HG03342 (cell line): ENCODE measurements around the gene COQ4.
A peak's percentile ranks its signal among the peaks of the same experiment; 100 is the strongest.
"Not testable (repeated sequence)": the region's sequence is repeated elsewhere in the genome, so short reads cannot be mapped to it uniquely, and the experiment has no call there.

Experiments
- ATAC-seq: cut with Tn5 transposase; IDR thresholded peaks from one replicate; pipeline ENCODE4 v1.9.1; 2021; ENCODE audit warnings: mild to moderate bottlenecking, moderate library complexity; ENCODE audit not compliant: unreplicated experiment

The COQ4 gene

DNA sequence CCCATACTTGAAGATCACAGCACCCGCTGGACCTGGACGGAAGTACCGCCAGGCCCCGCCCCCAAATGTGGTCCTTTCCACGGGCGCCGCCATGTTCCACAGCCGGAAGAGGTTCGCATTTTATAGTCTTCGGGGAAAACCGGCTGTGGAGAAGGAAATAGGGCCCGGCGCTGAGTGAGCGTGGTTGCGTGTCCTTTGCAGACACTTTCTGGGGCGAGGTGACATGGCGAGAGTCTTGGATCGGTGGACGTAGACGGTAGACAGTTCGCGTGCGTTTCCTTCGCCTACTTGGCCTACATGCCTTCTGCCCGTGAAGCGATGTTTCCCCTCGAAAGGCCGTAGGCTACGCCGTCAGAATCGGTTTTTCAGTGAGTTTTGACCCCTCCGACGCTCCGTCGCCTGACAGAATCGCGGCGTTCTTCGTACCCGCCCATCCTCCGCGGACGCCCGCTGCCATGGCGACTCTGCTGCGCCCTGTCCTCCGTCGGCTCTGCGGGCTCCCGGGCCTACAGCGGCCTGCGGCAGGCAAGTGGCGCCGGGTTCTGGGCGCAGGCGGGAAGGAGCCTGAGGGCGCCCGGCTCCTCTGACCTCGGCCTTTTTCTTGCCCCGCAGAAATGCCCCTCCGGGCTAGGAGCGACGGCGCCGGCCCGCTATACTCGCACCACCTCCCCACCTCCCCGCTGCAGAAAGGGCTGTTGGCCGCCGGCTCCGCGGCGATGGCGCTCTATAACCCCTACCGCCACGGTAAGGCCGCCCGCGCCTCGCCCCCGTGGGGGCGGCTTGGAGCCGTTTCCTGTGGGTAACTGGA, at the start of gene COQ4, which contains the start of gene TRUB2:
TSS of gene COQ4 (plus strand) at position 436 of the 808 bp plus-strand sequence. CDS start at position 456, 20 bp downstream.
TSS of gene TRUB2 (minus strand) at position 44 of the 808 bp plus-strand sequence. CDS start at position 5, 39 bp downstream.
- ATAC-seq: peak; percentile 79

DNA sequence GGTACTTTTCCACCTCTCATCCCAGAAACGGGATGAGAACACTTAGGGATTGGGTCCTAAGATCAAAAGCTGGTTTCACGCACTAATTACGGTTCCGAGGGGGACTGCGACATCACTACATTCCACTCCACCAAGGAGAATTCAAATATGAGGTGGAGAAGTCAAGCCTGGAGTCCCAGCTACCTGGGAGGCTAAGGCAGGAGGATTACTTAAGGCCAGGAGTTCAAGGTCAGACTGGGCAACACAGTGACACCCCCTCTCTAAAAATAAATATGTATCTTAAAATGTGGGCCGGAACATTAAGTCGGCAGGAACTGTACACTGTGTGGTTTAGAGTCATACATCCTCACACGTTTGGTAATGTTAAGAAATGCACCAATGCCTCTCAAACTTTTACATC, 48.4 kb upstream of the COQ4 start:
- no peak for ATAC-seq

DNA sequence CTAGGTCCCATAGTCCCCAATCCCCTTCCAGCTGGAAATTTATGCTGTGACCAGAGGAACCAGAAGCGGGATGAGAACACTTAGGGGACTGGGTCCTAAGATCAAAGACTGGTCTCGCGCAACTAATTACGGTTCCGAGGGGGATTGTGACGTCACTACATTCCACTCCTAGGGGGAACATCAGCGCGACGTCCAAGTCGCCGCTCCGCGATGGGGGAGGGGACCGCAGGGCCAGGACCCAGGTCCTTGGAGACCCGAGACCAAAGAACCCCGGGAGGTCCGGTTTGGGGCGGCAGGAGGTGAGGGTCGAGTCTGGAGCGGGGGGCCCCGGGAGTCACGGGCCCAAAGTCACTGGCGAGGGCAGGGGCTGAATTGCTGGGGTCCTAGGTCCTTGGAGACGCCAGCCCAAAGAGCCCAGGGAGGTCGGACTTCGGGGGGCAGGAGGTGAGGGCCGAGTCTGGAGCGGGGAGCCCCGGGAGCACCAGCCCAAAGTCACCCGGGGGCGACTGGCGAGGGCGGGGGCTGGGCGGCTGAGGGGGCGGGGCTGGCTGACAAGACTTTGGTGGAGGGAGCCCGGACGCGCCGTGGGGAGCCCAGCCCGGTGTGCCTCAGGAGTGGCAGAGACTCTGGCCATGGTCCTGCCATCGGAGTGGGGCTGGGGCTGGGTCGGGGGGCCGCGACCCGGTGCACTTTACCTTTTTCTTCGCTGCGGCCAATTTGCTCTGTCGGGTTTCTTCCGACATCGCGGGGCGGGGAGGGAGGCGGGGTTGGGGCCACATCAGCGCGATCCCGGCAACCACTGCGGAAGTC, 47.2 kb upstream of the COQ4 start, which contains the start of gene GOLGA2:
TSS of gene GOLGA2 (minus strand) at position 810 of the 810 bp plus-strand sequence. CDS start at position 779, 31 bp downstream.
- peak; percentile 43 for ATAC-seq

DNA sequence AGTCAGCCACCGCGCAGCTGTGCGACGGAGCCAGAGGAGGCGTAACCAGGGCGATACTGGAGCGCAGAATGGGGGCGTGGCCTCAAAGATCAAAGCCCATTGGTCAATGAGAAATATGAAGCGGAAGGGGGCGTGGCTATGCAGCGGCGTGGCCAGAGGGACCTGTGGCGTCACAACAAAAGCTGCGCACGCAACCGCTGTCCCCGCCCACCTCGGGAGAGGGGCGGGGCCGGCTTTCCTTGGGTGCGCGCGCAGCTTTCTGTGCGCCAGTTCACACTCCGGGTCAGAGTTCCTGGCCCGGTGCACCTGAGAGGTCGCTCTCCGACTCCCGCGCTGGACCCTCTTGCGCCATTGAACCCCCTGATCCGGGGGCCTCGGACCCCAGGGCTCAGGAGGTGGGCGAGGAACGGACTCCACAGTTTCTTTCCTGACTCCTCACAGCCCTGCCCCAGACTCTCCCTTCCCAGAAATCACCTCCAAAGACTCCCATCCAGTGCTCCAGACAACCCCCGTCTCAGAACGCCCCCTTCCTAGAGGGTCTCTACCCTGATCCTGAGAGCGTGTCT, 46.5 kb upstream of the COQ4 start, which contains the start of gene SWI5:
TSS of gene SWI5 (plus strand) at position 269 of the 566 bp plus-strand sequence.
- peak; percentile 94 for ATAC-seq

GRCh38 chr9:128276574-128277270, 45.9 kb upstream of the COQ4 start:
- no peak for ATAC-seq

- not testable (repeated sequence) for ATAC-seq
These were observed 43.3 kb upstream of the COQ4 start for GRCh38 chr9:128279088-128280073.

DNA sequence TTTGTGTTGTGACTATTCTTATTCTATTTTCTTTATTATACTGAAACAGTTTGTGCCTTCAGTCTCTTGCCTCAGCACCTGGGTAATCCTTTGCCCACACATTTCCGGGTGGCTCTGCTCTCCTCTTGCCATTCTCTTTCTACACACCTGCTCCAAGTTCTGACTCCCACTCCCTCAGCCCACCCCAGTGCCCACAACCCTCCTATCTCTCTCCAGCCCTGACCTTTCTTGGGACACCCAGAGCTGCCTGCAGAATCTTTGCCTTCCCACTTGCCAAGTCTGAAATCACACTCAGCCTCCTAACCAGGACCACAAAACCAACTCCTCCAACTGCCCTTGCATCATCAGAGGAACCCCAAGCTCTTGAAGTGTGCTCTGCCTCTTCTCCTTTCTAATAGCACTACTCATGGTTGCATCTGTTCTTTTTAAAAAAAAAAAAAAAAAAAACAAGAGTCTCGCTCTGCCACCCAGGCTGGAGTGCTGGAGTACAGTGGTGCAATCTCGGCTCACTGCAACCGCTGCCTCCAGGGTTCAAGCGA, 42.5 kb upstream of the COQ4 start:
- ATAC-seq: no peak

- ATAC-seq: no peak
These were observed 40.1 kb upstream of the COQ4 start for GRCh38 chr9:128282500-128282899.

GRCh38 chr9:128285033-128285784, 37.4 kb upstream of the COQ4 start:
- no peak for ATAC-seq

- no peak for ATAC-seq
These were observed 36.2 kb upstream of the COQ4 start for GRCh38 chr9:128286440-128286839.

DNA sequence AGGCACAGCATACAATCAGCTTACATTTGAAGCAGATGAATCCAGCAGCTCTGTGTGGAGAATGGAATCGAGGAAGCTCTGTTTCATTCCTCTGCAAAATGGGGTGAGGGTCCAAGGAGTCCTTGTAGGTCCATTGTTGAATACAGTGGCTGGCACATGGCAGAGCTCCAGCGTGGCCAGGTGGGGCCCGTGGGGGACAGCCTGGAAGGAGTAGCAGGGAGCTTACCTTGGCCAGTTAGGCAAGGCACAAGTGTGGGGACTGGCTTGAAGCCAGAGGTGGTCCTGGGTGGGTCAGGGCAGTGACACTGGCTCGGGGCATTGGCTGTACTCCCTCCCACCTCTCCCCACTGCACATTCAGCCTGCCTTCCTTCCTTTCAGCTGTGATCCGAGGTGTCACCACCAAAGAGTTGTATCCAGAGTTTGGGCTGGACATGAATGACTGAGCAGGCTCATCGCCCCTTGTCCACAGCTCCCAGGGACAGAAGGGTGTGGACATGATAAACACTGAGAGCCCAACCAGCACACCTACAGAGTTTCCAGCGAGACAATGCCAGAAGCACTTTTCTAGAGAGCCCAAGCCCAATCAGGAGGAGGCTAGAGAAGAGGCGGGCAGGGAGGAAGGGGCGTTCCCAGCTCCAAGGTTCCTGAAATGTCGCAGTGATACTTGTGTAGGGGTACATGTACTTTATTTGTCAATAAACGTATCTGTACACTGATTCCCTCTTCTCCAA, 34.2 kb upstream of the COQ4 start:
- ATAC-seq: no peak

DNA sequence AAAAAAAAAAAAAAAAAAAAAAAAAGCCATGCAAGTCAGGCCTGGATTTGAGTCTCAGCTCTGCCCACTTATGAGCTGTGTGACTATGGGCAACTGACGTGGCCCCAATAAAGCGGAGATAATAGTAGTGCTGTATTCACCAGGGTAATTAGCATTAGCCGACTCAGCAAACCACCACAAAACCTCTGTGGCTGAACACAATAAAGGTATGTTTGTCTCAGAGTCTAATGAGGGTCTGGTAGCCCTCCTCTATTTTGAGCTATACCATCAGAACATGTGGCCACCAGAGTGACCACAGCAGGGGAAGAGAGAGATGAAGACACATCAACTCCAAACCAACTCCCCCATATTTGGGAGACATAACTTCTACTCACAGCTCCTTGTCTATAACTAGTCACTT, 30.6 kb upstream of the COQ4 start:
- no peak for ATAC-seq

DNA sequence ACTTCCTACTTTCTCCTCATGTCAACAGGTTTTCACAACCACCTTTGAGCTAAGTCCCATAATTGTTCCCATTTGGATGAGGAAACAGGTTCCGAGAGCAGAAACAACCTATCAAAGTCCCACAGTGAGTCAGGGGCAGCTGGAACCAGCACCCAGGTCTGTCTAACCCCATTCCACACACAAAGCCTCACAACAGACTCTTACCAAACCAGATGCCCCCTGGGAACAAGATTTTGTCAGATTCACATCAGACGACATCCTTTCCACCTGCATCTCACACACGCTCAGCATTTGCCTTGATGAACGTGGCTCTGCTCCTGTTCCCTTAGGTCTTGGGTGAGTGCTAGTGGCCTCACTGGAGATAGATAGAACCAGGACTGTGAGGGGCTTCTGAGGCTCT, 29.5 kb upstream of the COQ4 start:
- no peak for ATAC-seq

- ATAC-seq: no peak
These were observed 28.5 kb upstream of the COQ4 start for GRCh38 chr9:128294142-128294541.

DNA sequence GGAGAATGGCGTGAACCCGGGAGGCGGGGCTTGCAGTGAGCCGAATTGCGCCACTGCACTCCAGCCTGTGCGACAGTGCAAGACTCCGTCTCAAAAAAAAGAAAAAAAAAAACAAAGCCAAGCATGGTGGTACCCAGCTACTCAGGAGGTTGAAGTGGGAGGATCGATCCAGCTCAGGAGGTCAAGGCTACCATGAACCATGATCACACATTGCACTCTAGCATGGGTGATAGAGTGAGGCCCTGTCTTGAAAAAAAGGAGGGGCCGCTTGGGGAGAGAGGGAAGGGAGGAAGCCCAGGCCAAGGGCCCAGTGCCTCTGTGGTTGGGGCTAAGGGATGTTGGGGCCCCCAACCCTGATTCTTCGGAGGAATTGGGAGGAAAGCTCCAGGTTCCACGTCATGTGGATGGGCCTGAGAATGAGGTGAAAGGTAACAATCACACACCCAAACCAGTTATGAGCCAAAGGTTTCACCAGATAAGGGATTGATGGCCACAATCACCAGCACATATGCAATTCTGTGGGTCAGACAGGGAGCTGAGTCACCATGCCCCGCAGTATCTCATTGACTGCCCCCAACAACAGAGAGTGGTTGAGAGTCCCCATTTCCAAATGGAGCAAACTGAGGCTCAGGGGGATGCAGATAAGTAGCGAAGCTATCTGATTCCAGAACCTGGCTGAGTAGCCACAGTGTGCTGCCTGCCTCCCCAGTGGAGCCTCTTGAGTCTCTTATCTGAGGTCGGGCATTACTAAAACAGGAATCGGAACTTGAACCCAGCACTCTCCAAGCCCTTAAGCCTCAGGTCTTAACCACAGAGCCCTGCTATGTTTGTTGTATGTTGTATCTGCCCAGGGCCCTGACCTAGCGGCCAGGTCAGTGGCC, 26.1 kb upstream of the COQ4 start:
- no peak for ATAC-seq

DNA sequence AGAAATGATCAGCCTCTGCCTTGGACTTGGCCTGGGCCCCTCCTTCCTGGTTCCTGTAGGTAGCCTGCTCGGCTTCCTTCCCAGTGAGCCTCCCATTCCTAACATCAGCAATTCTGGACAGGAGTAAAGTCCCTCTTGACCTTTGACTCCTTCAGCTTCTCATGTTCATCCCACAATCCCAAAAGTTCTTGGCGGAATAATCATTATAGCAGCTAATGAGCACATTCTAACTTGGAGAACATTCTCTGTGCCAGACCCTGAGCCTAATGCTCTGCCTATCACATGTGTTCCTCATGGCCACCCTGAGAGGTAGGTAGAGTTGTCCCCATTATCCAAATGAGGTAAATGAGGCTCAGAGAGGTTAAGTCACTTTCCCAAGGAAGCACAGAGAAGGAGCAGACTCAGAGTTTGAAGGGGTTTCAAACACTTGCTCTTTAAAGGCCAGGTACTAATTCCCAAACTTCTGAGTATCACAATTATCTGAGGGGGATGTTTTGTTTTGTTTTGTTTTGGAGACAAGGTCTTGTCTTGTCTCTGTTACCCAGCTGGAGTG, 25.3 kb upstream of the COQ4 start:
- no peak for ATAC-seq
